Subcutaneous abdominal adipose tissue (tissue), 5 donors: ENCODE measurements around the gene ZNF526.

ENCODE experiments used
- H3K27ac ChIP-seq: one replicate; pipeline ENCODE4 v1.7.0; 2013; ENCODE audit warnings: low read depth, mild to moderate bottlenecking, inconsistent platforms, low read length, moderate library complexity
- H3K27me3 ChIP-seq, 5 donors: one replicate each; pipeline ENCODE4 v1.7.0; 2013; ENCODE audit warnings: low read length in 5 of 5, inconsistent platforms in 1 of 5; ENCODE audit not compliant: control insufficient read depth in 5 of 5, insufficient read depth in 4 of 5
- H3K36me3 ChIP-seq, 5 donors: one replicate each; pipeline ENCODE4 v1.7.0; 2013; ENCODE audit warnings: low read length in 5 of 5; ENCODE audit not compliant: control insufficient read depth in 5 of 5, insufficient read depth in 5 of 5
- H3K4me1 ChIP-seq, 5 donors: one replicate each; pipeline ENCODE4 v1.7.0; 2013; ENCODE audit warnings: low read length in 5 of 5, mild to moderate bottlenecking in 3 of 5, moderate library complexity in 1 of 5; ENCODE audit not compliant: control insufficient read depth in 5 of 5, insufficient read depth in 5 of 5
- H3K4me3 ChIP-seq, 5 donors: one replicate each; pipeline ENCODE4 v1.7.0; 2013; ENCODE audit warnings: low read length in 5 of 5, low read depth in 1 of 5
- H3K9ac ChIP-seq, 5 donors: one replicate each; pipeline ENCODE4 v1.7.0; 2013; ENCODE audit warnings: low read length in 5 of 5, mild to moderate bottlenecking in 4 of 5, moderate library complexity in 3 of 5
- H3K9me3 ChIP-seq, 5 donors: one replicate each; pipeline ENCODE4 v1.7.0; 2013; ENCODE audit warnings: low read length in 5 of 5; ENCODE audit not compliant: control insufficient read depth in 5 of 5
- donor health status: healthy.
- donor health status: healthy.
- donor health status: healthy.
- donor health status: healthy.
- donor health status: healthy.

The ZNF526 gene

DNA sequence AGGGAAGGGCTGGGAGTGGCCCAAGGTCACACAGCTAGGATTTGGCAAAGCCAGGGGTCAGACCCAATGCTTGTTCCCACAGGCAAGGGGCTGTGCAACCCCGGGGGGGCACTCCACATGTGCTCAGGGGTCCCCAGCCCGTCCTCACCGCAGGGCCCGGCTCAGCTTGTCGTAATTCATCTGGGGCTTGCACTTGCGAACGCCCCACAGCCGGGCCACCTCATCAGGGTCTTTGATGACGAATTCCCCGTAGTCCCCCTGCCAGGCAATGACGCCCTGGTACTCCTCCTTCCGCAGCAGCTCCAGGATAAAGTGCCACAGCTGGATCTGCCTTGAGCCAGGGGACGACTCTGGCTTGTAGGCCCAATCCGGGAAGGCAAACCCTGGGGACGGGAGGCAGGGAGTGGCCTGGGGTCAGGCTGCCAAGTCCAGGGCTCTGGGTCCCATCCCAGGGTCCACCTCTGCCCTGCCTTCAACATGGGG is 30.1 kb downstream of the ZNF526 start:
- Histone ChIP-seq H3K36me3 (peaks cover 0 to 26% (median 18%) of the 10 kb centered on the region in 5 donors), H3K27me3 (no peaks in the 10 kb centered on the region), H3K9ac (peak overlapping the region in 1 of 5 donors; percentile 53), H3K4me1 (peaks cover 13 to 60% (median 49%) of the 10 kb centered on the region in 5 donors), H3K9me3 (no peaks in the 10 kb centered on the region), H3K4me3 (peak overlapping the region in 3 of 5 donors; percentile 27 to 54 (median 49)), H3K27ac (peak overlapping the region; percentile 76)

DNA sequence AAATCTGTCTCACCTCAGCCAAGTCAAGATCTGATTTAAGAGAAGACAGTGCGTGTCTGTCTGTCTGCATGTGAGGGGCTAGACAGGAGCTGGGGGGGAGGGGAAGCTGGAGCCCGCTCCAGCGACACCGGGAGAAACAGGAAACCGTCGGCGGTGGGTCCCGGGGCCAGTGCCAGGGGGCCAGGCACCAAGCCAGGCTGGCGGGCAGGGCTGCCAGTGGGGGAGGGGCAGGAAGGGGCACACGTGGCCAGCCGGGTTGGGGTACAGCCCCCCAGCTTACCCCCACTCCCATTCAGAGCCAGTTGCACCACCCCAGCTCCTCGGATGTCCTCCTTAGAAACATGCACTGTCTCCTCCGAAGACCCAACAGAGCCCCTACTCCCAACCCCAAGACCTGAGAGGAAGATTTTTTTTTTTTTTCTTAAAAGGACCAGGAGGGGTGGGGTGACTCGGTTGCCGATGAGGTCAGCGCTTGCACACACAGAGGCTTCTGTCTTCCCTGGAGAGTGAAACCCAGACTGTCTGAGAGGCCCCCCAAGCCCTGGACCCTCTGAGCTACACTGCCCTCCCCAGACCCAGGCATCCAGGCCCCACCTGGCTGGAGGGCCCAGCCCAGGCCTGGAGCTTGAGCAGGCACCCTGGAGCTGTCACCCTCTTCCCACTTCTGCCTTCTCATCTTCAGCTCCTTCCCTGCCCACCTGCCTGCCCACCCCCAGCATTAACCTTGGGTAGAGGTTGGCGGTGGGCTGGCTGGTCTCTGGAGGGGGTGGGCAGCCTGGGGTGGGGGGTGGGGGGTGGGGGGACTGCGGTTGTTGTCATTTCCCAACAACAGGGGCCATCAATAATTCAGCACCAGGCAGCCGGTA is 30.8 kb downstream of the ZNF526 start:
- H3K4me1 ChIP-seq, result peaks cover 13 to 61% (median 52%) of the 10 kb centered on the region in 5 donors
- no peaks in the 10 kb centered on the region for H3K9me3 ChIP-seq
- H3K9ac ChIP-seq, result peak overlapping the region in 2 of 5 donors; percentile 11 to 53
- H3K27ac ChIP-seq, result peak overlapping the region; percentile 76
- H3K36me3 ChIP-seq, result peaks cover 0 to 26% (median 18%) of the 10 kb centered on the region in 5 donors
- H3K27me3 ChIP-seq, result peaks cover 0 to 3% (median 0%) of the 10 kb centered on the region in 5 donors
- H3K4me3 ChIP-seq, result peak overlapping the region in 3 of 5 donors; percentile 27 to 54 (median 49)

DNA sequence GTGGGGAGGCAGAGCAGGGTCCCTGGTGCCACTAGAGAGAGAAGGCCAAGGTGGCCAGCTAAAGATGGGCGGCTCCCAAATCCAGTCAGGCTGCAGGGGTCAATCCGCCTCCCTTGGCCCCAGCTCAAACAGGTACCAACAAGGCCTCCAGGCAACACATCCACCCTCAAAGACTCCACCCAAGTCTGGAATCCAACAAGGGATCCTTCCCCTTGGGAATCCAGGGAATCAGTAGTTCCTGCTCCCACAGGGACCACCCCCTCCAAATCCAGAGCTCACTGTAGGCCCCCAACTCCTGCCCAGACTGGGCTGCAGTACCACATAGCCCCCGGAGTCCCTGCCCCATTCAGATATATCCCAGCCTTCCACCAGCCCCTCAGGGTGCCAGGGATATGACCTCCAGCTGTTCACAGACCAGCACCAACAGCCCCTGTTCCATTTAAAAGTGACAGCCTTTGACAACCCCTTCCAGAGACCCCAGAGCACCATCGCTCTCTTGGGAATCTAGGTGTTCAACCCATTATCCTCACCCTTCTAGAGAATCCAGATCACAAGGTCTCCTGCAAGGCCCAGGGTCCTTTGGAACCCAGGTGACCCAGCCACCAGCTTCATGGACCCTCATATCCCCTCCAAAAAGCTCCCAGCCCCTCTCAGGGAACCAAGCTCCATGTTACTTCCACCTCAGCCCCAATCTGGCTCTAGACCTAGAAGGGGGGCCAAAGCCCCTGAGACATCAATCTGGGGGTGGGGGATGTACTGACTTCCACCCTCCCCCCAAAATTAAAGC is 31.7 kb downstream of the ZNF526 start:
- peaks cover 0 to 24% (median 18%) of the 10 kb centered on the region in 5 donors for H3K36me3 ChIP-seq
- H3K9me3 ChIP-seq, result no peaks in the 10 kb centered on the region
- peak overlapping the region in 2 of 5 donors; percentile 12 to 31 for H3K9ac ChIP-seq
- peaks cover 0 to 3% (median 0%) of the 10 kb centered on the region in 5 donors for H3K27me3 ChIP-seq
- peaks cover 11 to 57% (median 49%) of the 10 kb centered on the region in 5 donors for H3K4me1 ChIP-seq
- H3K27ac ChIP-seq, result peak overlapping the region; percentile 44
- peak overlapping the region in 4 of 5 donors; percentile 35 to 82 (median 59) for H3K4me3 ChIP-seq

DNA sequence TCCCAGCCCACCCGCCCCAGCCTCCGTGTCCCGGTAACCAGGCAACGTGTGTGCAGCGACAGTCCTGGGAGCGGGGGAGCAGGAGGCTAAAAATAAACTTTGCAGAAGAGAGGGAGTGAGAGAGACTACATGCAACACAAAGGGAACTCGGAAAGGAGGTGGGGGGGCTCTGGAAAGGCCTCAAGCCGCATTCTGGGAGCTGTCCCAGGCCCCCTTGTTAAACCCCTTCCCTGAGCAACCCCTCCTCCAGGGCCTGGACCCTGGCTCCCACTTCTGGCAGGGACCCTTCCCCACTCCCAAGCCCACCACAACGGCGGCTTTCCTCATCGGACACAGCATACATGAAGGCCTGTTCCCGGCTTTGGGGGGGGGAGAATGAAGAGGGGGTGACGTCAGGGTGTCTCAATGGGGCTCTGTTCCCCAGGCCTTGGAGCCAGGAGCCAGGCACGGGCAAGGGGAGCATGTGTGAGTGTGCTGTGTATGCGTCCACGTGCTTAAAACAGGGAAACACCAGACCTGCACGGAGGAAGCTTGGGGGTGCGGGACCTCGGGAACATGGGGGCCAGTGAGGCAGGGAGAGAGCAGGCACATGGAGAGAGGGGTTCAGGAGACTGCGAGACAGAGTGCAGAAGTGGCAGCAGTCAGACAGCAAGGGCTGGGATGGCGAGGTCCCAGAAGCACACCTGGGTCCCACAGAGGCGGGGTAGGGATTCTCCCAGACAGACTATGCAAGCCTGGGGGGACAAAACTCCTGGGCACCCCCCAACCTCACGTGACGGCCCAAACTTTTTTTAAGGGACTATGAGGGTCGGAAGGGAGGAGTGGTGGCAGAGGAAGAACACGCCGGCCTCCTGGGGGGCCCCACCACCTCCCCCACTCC is 32.5 kb downstream of the ZNF526 start:
- H3K9ac ChIP-seq, result peak overlapping the region; percentile 17 to 78 (median 71)
- peaks cover 0 to 3% (median 0%) of the 10 kb centered on the region in 5 donors for H3K27me3 ChIP-seq
- H3K36me3 ChIP-seq, result peaks cover 0 to 23% (median 14%) of the 10 kb centered on the region in 5 donors
- peak overlapping the region; percentile 73 to 82 (median 77) for H3K4me3 ChIP-seq
- H3K9me3 ChIP-seq, result no peaks in the 10 kb centered on the region
- H3K27ac ChIP-seq, result peak overlapping the region; percentile 76
- H3K4me1 ChIP-seq, result peaks cover 8 to 55% (median 48%) of the 10 kb centered on the region in 5 donors

DNA sequence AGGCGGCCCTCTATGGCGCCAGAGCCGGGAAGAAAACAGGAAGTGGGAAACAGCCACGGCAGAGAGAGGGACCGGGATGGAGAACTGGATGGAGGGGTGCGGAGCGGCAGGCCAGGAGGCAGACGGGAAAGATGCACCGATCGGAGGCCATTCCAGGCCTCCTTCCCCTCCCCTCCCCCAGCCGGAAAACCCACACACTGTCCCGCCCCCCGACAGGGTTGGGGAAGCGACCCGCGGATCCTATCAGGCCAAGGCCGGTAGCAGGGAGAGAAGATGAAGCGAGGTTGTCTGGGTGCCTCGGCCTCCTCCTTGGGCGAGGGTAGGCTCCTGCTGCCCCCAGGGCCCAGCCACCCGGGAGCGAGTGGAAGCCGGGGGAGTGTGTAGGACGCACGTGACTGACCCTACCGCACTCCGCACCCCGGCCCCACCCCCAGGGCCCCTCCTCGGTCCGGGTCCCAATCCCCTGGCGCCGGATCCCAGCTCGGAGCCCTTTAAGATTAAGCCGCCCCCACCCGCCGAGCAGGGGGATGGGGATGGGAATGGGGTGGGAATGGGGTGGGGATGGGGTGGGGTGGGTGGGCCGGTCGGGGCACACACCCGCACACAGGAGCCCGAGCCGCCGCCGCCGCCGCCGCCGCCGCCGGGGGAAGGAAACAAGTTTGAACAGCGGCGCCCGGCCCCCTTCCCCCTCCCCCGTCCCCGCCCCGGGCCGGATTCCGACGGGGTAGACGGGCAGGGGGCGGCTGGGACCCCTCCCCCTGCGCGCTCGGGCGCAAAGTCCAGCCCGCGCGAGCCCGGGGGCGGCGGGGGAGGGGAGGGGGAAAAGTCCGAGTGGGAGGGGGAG is 33.4 kb downstream of the ZNF526 start:
- Histone ChIP-seq H3K9ac (peak overlapping the region in 4 of 5 donors; percentile 64 to 89 (median 74)), H3K4me1 (peaks cover 8 to 55% (median 48%) of the 10 kb centered on the region in 5 donors), H3K27me3 (peaks cover 0 to 3% (median 0%) of the 10 kb centered on the region in 5 donors), H3K9me3 (no peaks in the 10 kb centered on the region), H3K27ac (peak overlapping the region; percentile 84), H3K36me3 (peaks cover 0 to 20% (median 14%) of the 10 kb centered on the region in 5 donors), H3K4me3 (peak overlapping the region; percentile 77 to 92 (median 85))

DNA sequence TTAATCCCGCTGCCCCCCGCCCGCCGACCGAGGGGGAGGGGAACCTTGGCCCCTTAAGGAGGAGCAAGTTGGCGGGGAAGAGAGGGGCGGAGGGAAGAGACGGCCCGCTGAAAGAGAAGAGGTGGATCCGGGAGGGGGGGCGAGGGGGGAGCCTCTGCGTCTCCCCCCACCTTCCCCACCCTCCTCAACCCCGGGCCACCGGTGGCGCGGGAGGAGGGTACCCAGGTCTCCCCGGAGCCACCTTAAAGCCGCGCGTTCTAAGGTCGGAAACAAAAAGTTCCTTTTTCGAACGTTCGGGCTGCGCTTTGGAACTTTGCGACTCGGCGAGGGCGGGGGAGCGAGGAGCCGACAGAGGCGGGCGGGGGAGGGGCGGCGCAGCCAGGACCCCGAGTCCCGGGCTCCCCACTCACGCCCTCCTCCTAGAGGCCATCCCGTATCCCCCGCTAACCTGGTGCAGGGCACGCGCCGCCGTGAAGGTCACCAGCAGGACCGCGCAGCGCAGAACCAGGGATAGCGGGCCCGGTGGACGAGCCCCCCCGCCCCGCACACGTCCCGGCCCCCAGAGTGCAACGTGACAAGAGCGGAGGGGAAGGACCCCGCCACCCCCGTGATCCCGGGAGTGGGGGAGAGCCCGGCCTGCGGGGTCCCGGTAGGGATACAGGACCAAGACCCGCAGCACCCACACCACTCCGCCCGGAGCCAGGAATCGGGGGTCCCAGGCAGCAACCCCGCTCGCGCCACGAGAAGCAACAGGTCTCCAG is 34.2 kb downstream of the ZNF526 start:
- no peaks in the 10 kb centered on the region for H3K9me3 ChIP-seq
- peaks cover 0 to 3% (median 0%) of the 10 kb centered on the region in 5 donors for H3K27me3 ChIP-seq
- peak overlapping the region in 4 of 5 donors; percentile 80 to 92 (median 86) for H3K4me3 ChIP-seq
- H3K36me3 ChIP-seq, result peaks cover 0 to 12% (median 7%) of the 10 kb centered on the region in 5 donors
- H3K27ac ChIP-seq, result peak overlapping the region; percentile 84
- H3K4me1 ChIP-seq, result peaks cover 8 to 55% (median 48%) of the 10 kb centered on the region in 5 donors
- H3K9ac ChIP-seq, result peak overlapping the region in 4 of 5 donors; percentile 83 to 92 (median 90)

DNA sequence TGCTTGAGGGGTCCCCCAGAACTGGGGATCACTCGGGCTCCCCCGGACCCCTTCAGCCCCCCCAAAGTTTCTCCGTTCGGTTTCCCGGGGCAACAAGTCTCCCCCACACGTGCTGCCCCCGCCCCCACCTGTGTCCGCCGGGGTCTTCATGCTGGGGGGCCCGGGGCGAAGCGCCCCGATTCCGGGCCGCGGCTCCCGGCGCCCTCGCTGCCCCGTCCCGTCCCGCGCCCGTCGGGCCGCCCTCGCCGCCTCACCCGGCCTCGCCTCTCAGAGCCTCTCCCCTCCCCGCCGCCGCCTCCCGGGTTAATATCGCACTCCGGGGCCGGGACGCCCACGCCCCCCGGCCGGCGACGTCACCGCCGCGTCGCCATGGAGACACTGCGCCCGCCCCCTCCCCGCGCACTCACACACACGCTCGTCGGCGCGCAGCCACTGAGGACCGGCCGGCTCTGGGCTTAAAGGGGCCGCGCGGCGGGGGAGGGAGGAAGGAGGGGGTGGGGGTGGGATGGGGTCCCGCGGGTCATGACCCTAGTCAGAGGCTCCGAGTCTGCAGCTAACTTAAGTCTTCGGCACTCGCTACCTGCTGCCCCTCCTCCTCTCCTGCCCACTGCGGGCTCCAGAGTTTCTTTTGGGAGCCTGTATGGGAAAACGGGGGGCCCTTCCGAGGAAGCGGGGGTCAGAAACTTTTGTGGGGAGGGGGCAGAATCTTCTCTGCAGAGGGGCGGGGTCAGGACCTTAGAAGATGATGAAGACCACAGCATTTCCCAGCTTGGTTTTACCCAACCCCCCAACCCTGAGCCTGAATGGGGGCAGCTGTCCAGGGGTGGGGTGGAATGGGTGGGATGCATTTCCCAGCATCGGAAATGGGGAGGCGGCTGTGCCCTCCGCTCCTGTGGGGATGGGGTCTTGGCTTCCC is 35.0 kb downstream of the ZNF526 start, which contains the start of gene ERF:
ERF (minus strand) TSS at position 279 of the 916 bp plus-strand sequence; CDS start at position 150, 129 bp downstream.
- Histone ChIP-seq H3K4me3 (peak within 1 kb of the TSS; percentile 74 to 92 (median 85)), H3K4me1 (peaks cover 3 to 47% (median 44%) of the 10 kb centered on the region in 5 donors), H3K9me3 (no peaks in the 10 kb centered on the region), H3K27ac (peak within 1 kb of the TSS; percentile 84), H3K27me3 (peaks cover 0 to 3% (median 0%) of the 10 kb centered on the region in 5 donors), H3K36me3 (peaks cover 0 to 3% (median under 1%) of the 10 kb centered on the region in 5 donors), H3K9ac (peak within 1 kb of the TSS in 4 of 5 donors; percentile 83 to 92 (median 90))
